Heart left ventricle (tissue), 13 donors: ENCODE measurements around the gene ATRNL1.

ENCODE experiments used
- CTCF ChIP-seq, 12 donors: fragments of 200-600 bp; sonication (generic) in 4 of 12; IDR thresholded peaks; one replicate each; pipeline versions ENCODE4 v1.5.0 to v1.8.0; 2018 to 2022; ENCODE audit warnings: antibody characterized with exemption in 12 of 12, mild to moderate bottlenecking in 5 of 12
- POLR2A ChIP-seq, 2 donors: fragments of 450-650 bp; IDR thresholded peaks; one replicate each; pipeline ENCODE4 v1.6.1; 2017; ENCODE audit warnings: antibody characterized with exemption in 2 of 2, mild to moderate bottlenecking in 2 of 2, moderate library complexity in 2 of 2
- donor health status: ischemic (EF 13 %, LVEDD 7.1; RV severe dilation, severe dysfunction).
- donor health status: DM: no; HTN: yes; CAD: no.
- donor health status: DM: no; HTN: no; CAD: no.
- donor health status: ischemic (EF 25% LVEDD 6.9; RV normal size, moderate dysfunction).
- donor health status: ischemic (EF 25% LVEDD 5.7; RV mildly dilated, moderate dysfunction).
- donor health status: ischemic (EF 35%, LVEDD 5.7; RV mildly dilated, moderate dysfunction).
- donor health status: nonischemic (EF 11% LVEDD 7.7; RV severe dilation, severe dysfunction).
- donor health status: DM: yes; HTN: yes; CAD: no.
- donor health status: PGD.
- donor health status: ischemic (EF 29% LVEDD 5.4; RV normal size, mild dysfunction).
- donor health status: nonischemic (EF 23%, LVEDD 6.1; RV moderate dilation, normal function).

DNA sequence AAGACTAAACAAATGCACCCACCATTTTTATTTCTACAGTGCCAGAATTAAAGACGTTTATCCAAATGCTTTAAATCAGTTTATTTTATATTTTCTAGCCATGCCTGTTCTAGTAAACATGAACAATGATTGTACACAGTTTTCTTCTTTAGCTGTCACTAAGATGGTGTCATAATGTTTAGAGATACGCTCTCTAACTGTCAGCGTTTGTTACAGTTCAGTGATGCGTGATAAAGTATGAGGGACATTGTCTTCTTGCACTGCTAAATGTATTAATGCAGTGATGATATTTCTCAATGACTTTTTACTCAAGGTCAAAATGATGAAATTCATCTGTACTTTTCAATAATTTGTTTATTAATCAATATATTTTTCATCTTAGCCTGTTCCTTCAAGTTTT lies 513.6 kb downstream of the ATRNL1 start:
- TF ChIP-seq CTCF (IDR thresholded peaks at IDR 0.05) (no peak), POLR2A (IDR thresholded peaks at IDR 0.05) (no peak)
